Activated T-cell treated with anti-CD3 and anti-CD28 coated beads, Interleukin-2, amount 50 U/mL, for 72 hours (primary cell): ENCODE measurements around the gene DOK7. TPM values are rescaled to one million over a fixed set of nuclear protein-coding genes. Genes with fewer than 3 reads are reported as not detected.

Experiments
- ATAC-seq, 2 donors: fragments of 150-1000 bp; cut with Tn5 transposase; replicated peaks in 1 of 2; 2 replicates each; pipeline ENCODE4 v1.10.0; 2021; ENCODE audit warnings: moderate library complexity in 2 of 2, mild to moderate bottlenecking in 1 of 2
- DNase-seq, 2 donors: peaks; one replicate each; pipeline ENCODE4 v3.0.0; 2021 to 2022; ENCODE audit warnings: mixed read lengths in 1 of 2
- H3K27ac Mint-ChIP-seq: one replicate; pipeline ENCODE4 v1.8.0; 2022; ENCODE audit warnings: mild to moderate bottlenecking, moderate library complexity, mixed read lengths
- H3K27me3 Mint-ChIP-seq: one replicate; pipeline ENCODE4 v1.8.0; 2022; ENCODE audit warnings: low read depth, mixed read lengths
- H3K36me3 Mint-ChIP-seq, 2 donors: one replicate each; pipeline ENCODE4 v1.8.0; 2022; ENCODE audit warnings: mixed read lengths in 2 of 2, mild to moderate bottlenecking in 1 of 2; ENCODE audit not compliant: insufficient read depth in 2 of 2
- H3K4me1 Mint-ChIP-seq: one replicate; pipeline ENCODE4 v1.8.0; 2022; ENCODE audit warnings: low read depth, mixed read lengths
- H3K4me3 Mint-ChIP-seq, 2 donors: one replicate each; pipeline ENCODE4 v1.8.0; 2022; ENCODE audit warnings: mild to moderate bottlenecking in 2 of 2, mixed read lengths in 2 of 2, moderate library complexity in 2 of 2
- H3K9me3 Mint-ChIP-seq, 2 donors: one replicate each; pipeline ENCODE4 v1.8.0; 2022; ENCODE audit warnings: mixed read lengths in 2 of 2
- total RNA-seq, 2 donors: library from RNA; stranded (reverse); gene quantifications; one replicate each; pipeline ENCODE4 v1.2.3, GENCODE V29; 2022

The DOK7 gene
- total RNA-seq, 2 donors from 2014 or later, result not detected

- Mint-ChIP-seq H3K36me3 (no peaks in the 10 kb centered on the region), H3K27ac (no peak overlapping the region), H3K4me1 (no peaks in the 10 kb centered on the region), H3K4me3 (no peak overlapping the region), H3K9me3 (no peaks in the 10 kb centered on the region), H3K27me3 (peaks cover 39% of the 10 kb centered on the region)
- DNase-seq (no peak), ATAC-seq (no peak)
Measured at GRCh38 chr4:3491681-3492405, 28.7 kb downstream of the DOK7 start.

GRCh38 chr4:3492741-3493719, 29.9 kb downstream of the DOK7 start:
- no peaks in the 10 kb centered on the region for H3K9me3 Mint-ChIP-seq
- no peak for ATAC-seq
- peaks cover 39% of the 10 kb centered on the region for H3K27me3 Mint-ChIP-seq
- H3K27ac Mint-ChIP-seq, result no peak overlapping the region
- no peak for DNase-seq
- H3K4me1 Mint-ChIP-seq, result no peaks in the 10 kb centered on the region
- H3K4me3 Mint-ChIP-seq, result no peak overlapping the region
- no peaks in the 10 kb centered on the region for H3K36me3 Mint-ChIP-seq

GRCh38 chr4:3493720-3494461, 30.8 kb downstream of the DOK7 start:
- Mint-ChIP-seq H3K27me3 (peaks cover 36% of the 10 kb centered on the region), H3K27ac (no peak overlapping the region), H3K4me3 (no peak overlapping the region), H3K9me3 (no peaks in the 10 kb centered on the region), H3K36me3 (no peaks in the 10 kb centered on the region), H3K4me1 (no peaks in the 10 kb centered on the region)
- ATAC-seq, result peak in 1 of 2 donors; percentile 7
- no peak for DNase-seq

GRCh38 chr4:3494462-3494871, 31.4 kb downstream of the DOK7 start:
- no peak overlapping the region for H3K27ac Mint-ChIP-seq
- H3K4me3 Mint-ChIP-seq, result no peak overlapping the region
- no peaks in the 10 kb centered on the region for H3K4me1 Mint-ChIP-seq
- H3K9me3 Mint-ChIP-seq, result no peaks in the 10 kb centered on the region
- DNase-seq, result no peak
- ATAC-seq, result peak in 1 of 2 donors; percentile 10
- H3K36me3 Mint-ChIP-seq, result no peaks in the 10 kb centered on the region
- peaks cover 31% of the 10 kb centered on the region for H3K27me3 Mint-ChIP-seq

- Mint-ChIP-seq H3K4me1 (no peaks in the 10 kb centered on the region), H3K27me3 (peaks cover 22% of the 10 kb centered on the region), H3K27ac (no peak overlapping the region), H3K36me3 (no peaks in the 10 kb centered on the region), H3K9me3 (no peaks in the 10 kb centered on the region), H3K4me3 (no peak overlapping the region)
- ATAC-seq (no peak), DNase-seq (no peak)
Measured at GRCh38 chr4:3495204-3495975, 32.3 kb downstream of the DOK7 start.

- no peak for DNase-seq
- no peak for ATAC-seq
- H3K27me3 Mint-ChIP-seq, result peaks cover 16% of the 10 kb centered on the region
- no peaks in the 10 kb centered on the region for H3K4me1 Mint-ChIP-seq
- no peaks in the 10 kb centered on the region for H3K36me3 Mint-ChIP-seq
- H3K4me3 Mint-ChIP-seq, result no peak overlapping the region
- H3K9me3 Mint-ChIP-seq, result no peaks in the 10 kb centered on the region
- H3K27ac Mint-ChIP-seq, result no peak overlapping the region
Measured at GRCh38 chr4:3496021-3496420, 32.9 kb downstream of the DOK7 start.

- Mint-ChIP-seq H3K27me3 (peaks cover 5% of the 10 kb centered on the region), H3K4me1 (no peaks in the 10 kb centered on the region), H3K9me3 (no peaks in the 10 kb centered on the region), H3K36me3 (no peaks in the 10 kb centered on the region), H3K27ac (no peak overlapping the region), H3K4me3 (no peak overlapping the region)
- ATAC-seq, result no peak
- DNase-seq, result no peak
Measured at GRCh38 chr4:3497095-3497494, 34.0 kb downstream of the DOK7 start.

- H3K36me3 Mint-ChIP-seq, result no peaks in the 10 kb centered on the region
Measured at GRCh38 chr4:3497523-3498389, 34.6 kb downstream of the DOK7 start.

GRCh38 chr4:3498407-3498806, 35.3 kb downstream of the DOK7 start:
- Mint-ChIP-seq H3K36me3 (no peaks in the 10 kb centered on the region), H3K9me3 (no peaks in the 10 kb centered on the region), H3K4me3 (no peak overlapping the region), H3K4me1 (peaks cover 4% of the 10 kb centered on the region), H3K27ac (no peak overlapping the region), H3K27me3 (no peaks in the 10 kb centered on the region)
- ATAC-seq (no peak), DNase-seq (no peak)

More at GRCh38 chr4:3497523-3498389, 34.6 kb downstream of the DOK7 start:
- Mint-ChIP-seq H3K27me3 (no peaks in the 10 kb centered on the region), H3K9me3 (no peaks in the 10 kb centered on the region), H3K27ac (no peak overlapping the region), H3K4me1 (no peaks in the 10 kb centered on the region), H3K4me3 (no peak overlapping the region)
- ATAC-seq, result no peak
- no peak for DNase-seq

GRCh38 chr4:3498901-3499510, 35.9 kb downstream of the DOK7 start:
- Mint-ChIP-seq H3K9me3 (no peaks in the 10 kb centered on the region), H3K36me3 (no peaks in the 10 kb centered on the region), H3K4me1 (peaks cover 9% of the 10 kb centered on the region), H3K4me3 (no peak overlapping the region), H3K27me3 (no peaks in the 10 kb centered on the region), H3K27ac (no peak overlapping the region)
- no peak for DNase-seq
- no peak for ATAC-seq

GRCh38 chr4:3499710-3500109, 36.6 kb downstream of the DOK7 start:
- H3K27ac Mint-ChIP-seq, result no peak overlapping the region
- no peaks in the 10 kb centered on the region for H3K9me3 Mint-ChIP-seq
- peaks cover 9% of the 10 kb centered on the region for H3K4me1 Mint-ChIP-seq
- no peaks in the 10 kb centered on the region for H3K27me3 Mint-ChIP-seq
- peaks cover 0 to 1% of the 10 kb centered on the region in 2 donors for H3K36me3 Mint-ChIP-seq
- DNase-seq, result no peak
- H3K4me3 Mint-ChIP-seq, result no peak overlapping the region
- ATAC-seq, result no peak
